ENCODE measurements around the gene IGSF5. TPM values are rescaled to one million over a fixed set of nuclear protein-coding genes. Genes with fewer than 3 reads are reported as not detected.

Gene IGSF5
- total and polyA plus RNA-seq, 9 of the 15 experiments (the other 6 are each of a cell fraction or from before 2014, with no cell fraction given) = not detected

DNA sequence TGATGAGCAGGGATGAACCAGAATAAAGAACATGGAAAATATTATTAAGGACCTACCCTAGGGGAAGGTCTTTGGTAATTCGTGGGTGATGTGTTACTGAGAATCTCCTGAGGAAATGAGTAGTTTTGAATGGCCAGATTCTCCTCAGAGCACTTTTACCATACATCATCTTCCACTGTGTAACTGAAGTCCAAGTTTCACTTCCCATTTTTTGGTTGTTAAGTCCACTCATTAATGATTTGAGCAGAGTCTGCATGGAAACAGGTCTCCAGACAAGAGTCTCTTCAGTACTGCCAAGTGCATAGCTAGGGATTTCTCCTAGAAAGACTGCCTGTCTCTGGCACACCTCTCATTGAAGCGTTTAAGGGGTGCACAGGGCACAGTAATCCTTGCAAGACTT lies 73.6 kb downstream of the IGSF5 start (continued):
- TF ChIP-seq ARID3A (IDR thresholded peaks at IDR 0.05; ENCODE audit: borderline replicate concordance, low read depth, low read length) (no peak), NCOA4 (IDR thresholded peaks at IDR 0.05; ENCODE audit: partially characterized antibody) (no peak), CHD2 (IDR thresholded peaks at IDR 0.05; ENCODE audit: low read depth, low read length) (no peak), SMARCB1 (IDR thresholded peaks at IDR 0.05; ENCODE audit: insufficient read length, low read depth) (no peak), KLF13 (tag; IDR thresholded peaks at IDR 0.05; ENCODE audit: borderline replicate concordance, low read depth) (no peak), ZNF778 (CRISPR knock-in tag; IDR thresholded peaks at IDR 0.05) (no peak), PHF8 (IDR thresholded peaks at IDR 0.05; ENCODE audit: borderline replicate concordance, low read length) (no peak)
- TF ChIP-seq, protein P1, sequence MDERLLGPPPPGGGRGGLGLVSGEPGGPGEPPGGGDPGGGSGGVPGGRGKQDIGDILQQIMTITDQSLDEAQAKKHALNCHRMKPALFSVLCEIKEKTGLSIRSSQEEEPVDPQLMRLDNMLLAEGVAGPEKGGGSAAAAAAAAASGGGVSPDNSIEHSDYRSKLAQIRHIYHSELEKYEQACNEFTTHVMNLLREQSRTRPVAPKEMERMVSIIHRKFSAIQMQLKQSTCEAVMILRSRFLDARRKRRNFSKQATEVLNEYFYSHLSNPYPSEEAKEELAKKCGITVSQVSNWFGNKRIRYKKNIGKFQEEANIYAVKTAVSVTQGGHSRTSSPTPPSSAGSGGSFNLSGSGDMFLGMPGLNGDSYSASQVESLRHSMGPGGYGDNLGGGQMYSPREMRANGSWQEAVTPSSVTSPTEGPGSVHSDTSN (CRISPR knock-in tag; IDR thresholded peaks at IDR 0.05; ENCODE audit: low read depth) = no peak
- TF ChIP-seq, protein P1 (tag; conservative IDR thresholded peaks at IDR 0.05; ENCODE audit: low read depth) = no peak
